Keratinocyte (primary cell): Measurements from ENCODE around the gene APOF.
"Not testable (repeated sequence)": the region's sequence is repeated elsewhere in the genome, so short reads cannot be mapped to it uniquely, and the experiment has no call there.

Experiments
- EZH2 ChIP-seq: IDR thresholded peaks from one replicate; pipeline ENCODE4 v1.6.1; 2012; ENCODE audit warnings: inconsistent platforms, mild to moderate bottlenecking, low read length, moderate library complexity
- TF ChIP-seq, protein P1 (sequence below), 3 experiments: IDR thresholded peaks in 1 of 3; conservative IDR thresholded peaks in 1 of 3; optimal IDR thresholded peaks in 1 of 3; 2 replicates in 2 of 3; 3 replicates in 1 of 3; pipeline versions ENCODE3 to v1.5.1; 2011; ENCODE audit warnings: low read length in 3 of 3, mild to moderate bottlenecking in 3 of 3, moderate library complexity in 2 of 3, control low read depth in 1 of 3, inconsistent platforms in 1 of 3; ENCODE audit not compliant: insufficient read depth in 2 of 3; ENCODE audit errors: extremely low read depth in 1 of 3

DNA sequence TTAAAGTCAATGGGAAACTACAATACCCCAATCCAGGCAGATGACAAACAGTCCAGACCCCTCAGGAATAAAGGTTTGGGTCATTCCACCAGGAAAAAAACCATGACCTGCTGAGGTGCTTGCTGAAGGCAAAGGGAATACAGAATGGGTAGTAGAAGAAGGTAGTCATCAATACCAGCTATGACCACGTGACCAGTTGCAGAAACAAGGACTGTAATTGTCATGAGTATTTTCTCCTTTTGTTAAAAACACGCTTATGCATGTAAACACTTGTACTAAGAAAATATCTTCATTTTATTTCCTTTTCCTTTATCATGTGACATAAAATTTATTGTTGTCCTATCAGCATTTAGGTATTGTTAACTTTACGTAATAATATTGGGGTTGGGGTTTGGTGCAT lies 41.6 kb upstream of the APOF start:
- TF ChIP-seq, protein P1, sequence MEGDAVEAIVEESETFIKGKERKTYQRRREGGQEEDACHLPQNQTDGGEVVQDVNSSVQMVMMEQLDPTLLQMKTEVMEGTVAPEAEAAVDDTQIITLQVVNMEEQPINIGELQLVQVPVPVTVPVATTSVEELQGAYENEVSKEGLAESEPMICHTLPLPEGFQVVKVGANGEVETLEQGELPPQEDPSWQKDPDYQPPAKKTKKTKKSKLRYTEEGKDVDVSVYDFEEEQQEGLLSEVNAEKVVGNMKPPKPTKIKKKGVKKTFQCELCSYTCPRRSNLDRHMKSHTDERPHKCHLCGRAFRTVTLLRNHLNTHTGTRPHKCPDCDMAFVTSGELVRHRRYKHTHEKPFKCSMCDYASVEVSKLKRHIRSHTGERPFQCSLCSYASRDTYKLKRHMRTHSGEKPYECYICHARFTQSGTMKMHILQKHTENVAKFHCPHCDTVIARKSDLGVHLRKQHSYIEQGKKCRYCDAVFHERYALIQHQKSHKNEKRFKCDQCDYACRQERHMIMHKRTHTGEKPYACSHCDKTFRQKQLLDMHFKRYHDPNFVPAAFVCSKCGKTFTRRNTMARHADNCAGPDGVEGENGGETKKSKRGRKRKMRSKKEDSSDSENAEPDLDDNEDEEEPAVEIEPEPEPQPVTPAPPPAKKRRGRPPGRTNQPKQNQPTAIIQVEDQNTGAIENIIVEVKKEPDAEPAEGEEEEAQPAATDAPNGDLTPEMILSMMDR (optimal IDR thresholded peaks at IDR 0.05 in 1 of 3, IDR thresholded peaks at IDR 0.05 in 1 of 3, conservative IDR thresholded peaks at IDR 0.05 in 1 of 3; ENCODE audit: extremely low read depth in 1 of 3, insufficient read depth in 2 of 3, low read length in 3 of 3): not testable (repeated sequence)
- TF ChIP-seq EZH2: not testable (repeated sequence)
